ENCODE measurements around the gene ROCK1.

DNA sequence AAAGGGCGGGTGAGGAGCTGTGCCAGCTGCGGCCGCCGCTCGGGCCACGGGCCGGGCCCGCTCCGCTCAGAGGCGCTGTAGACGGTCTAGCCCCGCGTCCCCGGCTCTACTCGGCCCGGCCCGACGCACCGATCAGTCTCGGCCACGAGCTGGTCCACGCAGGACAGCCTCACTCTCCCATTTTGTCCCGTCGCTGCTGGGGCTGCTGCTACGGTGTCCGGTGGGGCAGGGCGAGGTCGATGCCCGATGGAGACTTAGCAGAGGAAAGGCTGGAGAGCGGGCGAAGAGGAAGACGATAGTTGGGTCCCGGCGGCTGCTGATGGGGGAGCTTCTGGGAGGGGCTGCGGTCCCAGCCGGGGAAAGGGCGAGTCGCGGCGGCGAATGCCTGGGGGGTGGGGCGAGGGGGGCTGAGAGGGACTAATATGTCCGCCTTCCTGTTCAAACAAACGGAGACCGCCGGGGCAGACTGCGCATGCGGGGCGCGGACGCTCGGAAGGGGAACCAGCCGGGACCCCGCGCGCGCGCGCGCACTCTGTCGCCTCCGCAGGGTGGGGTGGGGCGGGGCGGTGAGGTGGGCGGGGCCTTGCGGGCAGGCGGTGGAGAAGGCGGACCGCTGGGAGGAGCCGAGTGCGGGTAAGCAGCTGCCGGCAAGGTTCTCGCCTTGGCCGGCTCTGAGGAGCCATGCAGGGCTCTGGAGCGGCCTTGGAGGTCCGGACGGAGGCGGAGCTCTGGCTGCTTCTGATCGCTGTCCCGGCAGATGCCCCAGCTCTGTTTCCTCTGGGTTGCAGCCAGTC, at the start of gene ROCK1:
- TF ChIP-seq POLR2A (IDR thresholded peaks at IDR 0.05; ENCODE audit: low read length) = no peak
- no peak for TF ChIP-seq GATA1 (IDR thresholded peaks at IDR 0.05; ENCODE audit: low read depth, low read length)
